Trophoblast cell (in vitro differentiated cells and primary cell): ENCODE measurements around the gene PRSS38.

Source experiments
- DNase-seq, 2 donors: peaks; one replicate each; pipeline ENCODE4 v3.0.0-alpha.2; 2016
- H2AFZ ChIP-seq: 2 replicates; pipeline ENCODE4 v1.6.1; 2013; ENCODE audit warnings: low read length, moderate library complexity, mild to moderate bottlenecking; ENCODE audit not compliant: insufficient read depth, poor library complexity
- H2AK5ac ChIP-seq: 2 replicates; pipeline ENCODE4 v1.6.1; 2013; ENCODE audit warnings: mild to moderate bottlenecking, low read length
- H2BK120ac ChIP-seq: 2 replicates; pipeline ENCODE4 v1.6.1; 2013; ENCODE audit warnings: low read length, mild to moderate bottlenecking, moderate library complexity; ENCODE audit not compliant: insufficient read depth, poor library complexity
- H2BK12ac ChIP-seq: 2 replicates; pipeline ENCODE4 v1.6.1; 2013; ENCODE audit warnings: mild to moderate bottlenecking, low read length, moderate library complexity
- H2BK5ac ChIP-seq: 2 replicates; pipeline ENCODE4 v1.6.1; 2013; ENCODE audit warnings: low read length, low read depth, moderate library complexity, mild to moderate bottlenecking; ENCODE audit not compliant: poor library complexity
- H3K14ac ChIP-seq: 2 replicates; pipeline ENCODE4 v1.6.1; 2013; ENCODE audit warnings: mild to moderate bottlenecking, low read length
- H3K18ac ChIP-seq: 2 replicates; pipeline ENCODE4 v1.6.1; 2013; ENCODE audit warnings: mild to moderate bottlenecking, low read length
- H3K23ac ChIP-seq: 2 replicates; pipeline ENCODE4 v1.6.1; 2013; ENCODE audit warnings: low read length
- H3K27ac ChIP-seq: 2 replicates; pipeline ENCODE4 v1.5.1; 2013; ENCODE audit warnings: low read depth, mild to moderate bottlenecking, inconsistent platforms, low read length, moderate library complexity
- H3K27me3 ChIP-seq: 2 replicates; pipeline ENCODE4 v1.6.1; 2013; ENCODE audit warnings: inconsistent platforms, mild to moderate bottlenecking, low read length, moderate library complexity; ENCODE audit not compliant: insufficient read depth
- H3K36me3 ChIP-seq, 2 experiments: 1 replicate in 1 of 2; 2 replicates in 1 of 2; pipeline ENCODE4 v1.6.1; 2013; ENCODE audit warnings: low read length in 2 of 2, mild to moderate bottlenecking in 2 of 2, moderate library complexity in 1 of 2; ENCODE audit not compliant: insufficient read depth in 2 of 2, control insufficient read depth in 1 of 2
- H3K4ac ChIP-seq: 2 replicates; pipeline ENCODE4 v1.6.1; 2013; ENCODE audit warnings: low read depth, mild to moderate bottlenecking, low read length, moderate library complexity
- H3K4me1 ChIP-seq, 2 experiments: 1 replicate in 1 of 2; 2 replicates in 1 of 2; pipeline ENCODE4 v1.6.1; 2013; ENCODE audit warnings: low read length in 2 of 2, mild to moderate bottlenecking in 2 of 2, moderate library complexity in 1 of 2; ENCODE audit not compliant: insufficient read depth in 2 of 2, control insufficient read depth in 1 of 2
- H3K4me2 ChIP-seq: 2 replicates; pipeline ENCODE4 v1.6.1; 2013; ENCODE audit warnings: inconsistent platforms, mild to moderate bottlenecking, low read length, moderate library complexity
- H3K4me3 ChIP-seq: 2 replicates; pipeline ENCODE4 v1.5.1; 2013; ENCODE audit warnings: mild to moderate bottlenecking, low read depth, low read length, inconsistent platforms
- H3K79me1 ChIP-seq: one replicate; pipeline ENCODE4 v1.6.1; 2013; ENCODE audit warnings: low read length
- H3K79me2 ChIP-seq: 2 replicates; pipeline ENCODE4 v1.6.1; 2013; ENCODE audit warnings: low read length, mild to moderate bottlenecking; ENCODE audit not compliant: control insufficient read depth, insufficient read depth, poor library complexity
- H3K9ac ChIP-seq: 2 replicates; pipeline ENCODE4 v1.6.1; 2013; ENCODE audit warnings: mild to moderate bottlenecking, low read length
- H3K9me3 ChIP-seq: 2 replicates; pipeline ENCODE4 v1.6.1; 2013; ENCODE audit warnings: low read depth, mild to moderate bottlenecking, control low read depth, inconsistent platforms, low read length; ENCODE audit not compliant: insufficient read depth
- H4K12ac ChIP-seq: 2 replicates; pipeline ENCODE4 v1.6.1; 2013; ENCODE audit warnings: low read depth, mild to moderate bottlenecking, low read length, moderate library complexity
- H4K8ac ChIP-seq: 2 replicates; pipeline ENCODE4 v1.6.1; 2013; ENCODE audit warnings: low read depth, mild to moderate bottlenecking, low read length, moderate library complexity
- H4K91ac ChIP-seq: one replicate; pipeline ENCODE4 v1.6.1; 2013; ENCODE audit warnings: low read depth, mild to moderate bottlenecking, low read length, moderate library complexity
- WGBS: extraction: QIAGEN DNeasy Blood & Tissue Kit; methylation state at CpG from one replicate; pipeline ENCODE4 v1.1.7; 2013; ENCODE audit warnings: missing lambda C conversion rate; ENCODE audit not compliant: insufficient read length, insufficient coverage; ENCODE audit errors: extremely low coverage; 5-methylcytosine and 5-hydroxymethylcytosine counted together

PRSS38 gene

GRCh38 chr1:227785094-227785804 is 30.2 kb upstream of the PRSS38 start:
- Histone ChIP-seq H3K4ac (no peak overlapping the region), H3K23ac (no peak overlapping the region), H2AFZ (no peak overlapping the region), H2AK5ac (no peak overlapping the region), H3K18ac (no peak overlapping the region), H4K8ac (no peak overlapping the region), H3K79me2 (no peaks in the 10 kb centered on the region), H3K36me3 (peaks cover 14 to 16% of the 10 kb centered on the region in 2 experiments), H3K4me2 (no peak overlapping the region), H3K27me3 (no peaks in the 10 kb centered on the region), H3K79me1 (peaks cover 9% of the 10 kb centered on the region), H3K9ac (no peak overlapping the region), H2BK12ac (no peak overlapping the region), H3K4me1 (peaks cover 16 to 24% of the 10 kb centered on the region in 2 experiments), H3K14ac (no peak overlapping the region), H4K91ac (no peak overlapping the region), H3K27ac (no peak overlapping the region), H2BK5ac (no peak overlapping the region), H2BK120ac (no peak overlapping the region), H3K4me3 (no peak overlapping the region), H3K9me3 (peaks cover 3% of the 10 kb centered on the region), H4K12ac (no peak overlapping the region)
- DNase-seq: no peak
- no CpG with 5 or more reads among the region's 13 CpGs for WGBS

- H2AK5ac ChIP-seq: no peak overlapping the region
- no peak overlapping the region for H2BK12ac ChIP-seq
- no peak overlapping the region for H4K12ac ChIP-seq
- peaks cover 9% of the 10 kb centered on the region for H3K79me1 ChIP-seq
- H2BK5ac ChIP-seq: no peak overlapping the region
- no peak overlapping the region for H3K18ac ChIP-seq
- H2AFZ ChIP-seq: no peak overlapping the region
- no peaks in the 10 kb centered on the region for H3K79me2 ChIP-seq
- peaks cover 9 to 11% of the 10 kb centered on the region in 2 experiments for H3K36me3 ChIP-seq
- no peak overlapping the region for H3K23ac ChIP-seq
- no peaks in the 10 kb centered on the region for H3K27me3 ChIP-seq
- no peak overlapping the region for H3K9ac ChIP-seq
- peaks cover 16 to 24% of the 10 kb centered on the region in 2 experiments for H3K4me1 ChIP-seq
- H3K9me3 ChIP-seq: peaks cover 3% of the 10 kb centered on the region
- no peak overlapping the region for H3K27ac ChIP-seq
- no peak overlapping the region for H3K4ac ChIP-seq
- no CpG with 5 or more reads among the region's 19 CpGs for WGBS
- no peak overlapping the region for H4K8ac ChIP-seq
- H2BK120ac ChIP-seq: no peak overlapping the region
- H3K4me2 ChIP-seq: no peak overlapping the region
- H3K14ac ChIP-seq: no peak overlapping the region
- H4K91ac ChIP-seq: no peak overlapping the region
- no peak overlapping the region for H3K4me3 ChIP-seq
- DNase-seq: no peak
Measured at GRCh38 chr1:227785805-227786671, 29.4 kb upstream of the PRSS38 start.

- Histone ChIP-seq H3K18ac (peak overlapping the region; percentile 54), H2AFZ (peak overlapping the region; percentile 8), H3K4me1 (peaks cover 16 to 24% of the 10 kb centered on the region in 2 experiments), H2BK5ac (no peak overlapping the region), H3K9ac (no peak overlapping the region), H3K27ac (no peak overlapping the region), H3K36me3 (peaks cover 4 to 5% of the 10 kb centered on the region in 2 experiments), H3K4me3 (peak overlapping the region; percentile 66), H2AK5ac (no peak overlapping the region), H4K12ac (no peak overlapping the region), H3K23ac (no peak overlapping the region), H3K4ac (no peak overlapping the region), H4K91ac (peak overlapping the region; percentile 58), H3K9me3 (peaks cover 3% of the 10 kb centered on the region), H3K79me1 (peaks cover 9% of the 10 kb centered on the region), H3K14ac (peak overlapping the region; percentile 41), H3K79me2 (no peaks in the 10 kb centered on the region), H2BK120ac (peak overlapping the region; percentile 27), H4K8ac (no peak overlapping the region), H3K27me3 (no peaks in the 10 kb centered on the region), H3K4me2 (peak overlapping the region; percentile 85), H2BK12ac (peak overlapping the region; percentile 8)
- WGBS: no CpG with 5 or more reads among the region's 45 CpGs
- DNase-seq: no peak
Measured at GRCh38 chr1:227786673-227787512, 28.6 kb upstream of the PRSS38 start.
